Mucosa of descending colon (tissue), 3 donors: ENCODE results near the gene KLHL42. TPM values are rescaled to one million over a fixed set of nuclear protein-coding genes. Genes with fewer than 3 reads are reported as not detected.

ENCODE experiments used
- ATAC-seq: fragments of 200-7000 bp; cut with Tn5 transposase; one replicate; pipeline ENCODE4 v1.9.1; 2020; ENCODE audit warnings: mild to moderate bottlenecking, moderate library complexity
- DNase-seq, 3 donors: peaks; one replicate each; pipeline ENCODE4 v3.0.0-alpha.2; 2020
- H3K36me3 ChIP-seq: fragments of 200-600 bp; one replicate; pipeline ENCODE4 v1.8.0; 2021; ENCODE audit warnings: low read depth, mild to moderate bottlenecking
- H3K4me1 ChIP-seq: fragments of 200-600 bp; one replicate; pipeline ENCODE4 v1.8.0; 2021; ENCODE audit warnings: low read depth, mild to moderate bottlenecking
- H3K4me3 ChIP-seq: fragments of 200-600 bp; one replicate; pipeline ENCODE4 v1.8.0; 2021; ENCODE audit warnings: mild to moderate bottlenecking
- H3K9me3 ChIP-seq: fragments of 200-600 bp; one replicate; pipeline ENCODE4 v1.8.0; 2021; ENCODE audit warnings: mild to moderate bottlenecking
- CTCF ChIP-seq: fragments of 200-600 bp; IDR thresholded peaks from one replicate; pipeline ENCODE4 v1.8.0; 2022; ENCODE audit warnings: antibody characterized with exemption, mild to moderate bottlenecking
- intact Hi-C, 2 donors: fragments of 100-400 bp; cut with DNase I in 1 of 2; cut with micrococcal nuclease in 1 of 2; formaldehyde crosslinking; loops; one replicate each; pipeline versions ENCODE4 v1.11.0 to v1.11.1; 2022; cut with DNase I, micrococcal nuclease
- total RNA-seq, 3 donors: library from RNA; stranded (reverse); fragmentation: NEBNext Ultra II Directional in 2 of 3; extraction: Animal tissue kit (Norgen Biotek cat#: 25700) in 2 of 3; gene quantifications; one replicate each; pipeline versions ENCODE4 v1.2.1 to v1.2.4, GENCODE V29; 2021 to 2023
- donor health status: DM: no; HTN: no; CAD: no; lungs with moderate emphysema.
- donor health status: DM: no; HTN: no; CAD: no.
- donor health status: DM: no; HTN: yes; CAD: no.

The KLHL42 gene
- total RNA-seq, 3 donors from 2014 or later, result 14.4 to 48.6 (median 24.0) TPM

- Histone ChIP-seq H3K4me3 (no peak overlapping the region), H3K4me1 (no peaks in the 10 kb centered on the region), H3K9me3 (no peaks in the 10 kb centered on the region), H3K36me3 (no peaks in the 10 kb centered on the region)
- intact Hi-C loops, result no loop called here
- DNase-seq (no peak), ATAC-seq (no peak)
- no peak for TF ChIP-seq CTCF
Observed at GRCh38 chr12:27810756-27811155, 30.7 kb downstream of the KLHL42 start.

GRCh38 chr12:27812502-27812901 is 32.5 kb downstream of the KLHL42 start:
- no peak overlapping the region for H3K4me3 ChIP-seq
- no peak for TF ChIP-seq CTCF
- DNase-seq (no peak), ATAC-seq (no peak)
- no peaks in the 10 kb centered on the region for H3K4me1 ChIP-seq
- no peaks in the 10 kb centered on the region for H3K9me3 ChIP-seq
- H3K36me3 ChIP-seq, result no peaks in the 10 kb centered on the region
- intact Hi-C loops, result no loop called here

GRCh38 chr12:27814411-27814810 is 34.4 kb downstream of the KLHL42 start:
- no peak for DNase-seq
- H3K4me3 ChIP-seq, result no peak overlapping the region
- H3K4me1 ChIP-seq, result no peaks in the 10 kb centered on the region
- intact Hi-C loops, result no loop called here
- H3K9me3 ChIP-seq, result no peaks in the 10 kb centered on the region
- no peak for ATAC-seq
- TF ChIP-seq CTCF, result no peak
- H3K36me3 ChIP-seq, result no peaks in the 10 kb centered on the region

- Histone ChIP-seq H3K4me1 (no peaks in the 10 kb centered on the region), H3K36me3 (no peaks in the 10 kb centered on the region), H3K9me3 (no peaks in the 10 kb centered on the region), H3K4me3 (no peak overlapping the region)
- no peak for TF ChIP-seq CTCF
- DNase-seq, result no peak
- intact Hi-C loops, result no loop called here
- ATAC-seq, result peak; percentile 70
Observed at GRCh38 chr12:27814851-27815591, 35.0 kb downstream of the KLHL42 start.

GRCh38 chr12:27817766-27818165 is 37.7 kb downstream of the KLHL42 start:
- DNase-seq (no peak), ATAC-seq (no peak)
- H3K9me3 ChIP-seq, result no peaks in the 10 kb centered on the region
- peaks cover 16% of the 10 kb centered on the region for H3K4me1 ChIP-seq
- no peaks in the 10 kb centered on the region for H3K36me3 ChIP-seq
- no peak overlapping the region for H3K4me3 ChIP-seq
- intact Hi-C loops, result no loop called here
- no peak for TF ChIP-seq CTCF
